ENCODE results near the gene MAST4.

MAST4 gene

GRCh38 chr5:67042176-67043003 lies 446.2 kb downstream of the MAST4 start:
- no peak for DNase-seq (ENCODE audit: low read depth, low spot score)

- no peak for DNase-seq (ENCODE audit: low read depth, low spot score)
Observed at GRCh38 chr5:67043796-67044511, 447.8 kb downstream of the MAST4 start.

GRCh38 chr5:67045816-67046740 lies 449.9 kb downstream of the MAST4 start:
- no peak for DNase-seq (ENCODE audit: low read depth, low spot score)

GRCh38 chr5:67047160-67047559 lies 451.0 kb downstream of the MAST4 start:
- DNase-seq (ENCODE audit: low read depth, low spot score): no peak

GRCh38 chr5:67047616-67048015 lies 451.4 kb downstream of the MAST4 start:
- DNase-seq (ENCODE audit: low read depth, low spot score): no peak

- no peak for DNase-seq (ENCODE audit: low read depth, low spot score)
Observed at GRCh38 chr5:67050125-67050524, 453.9 kb downstream of the MAST4 start.

- DNase-seq (ENCODE audit: low read depth, low spot score): no peak
Observed at GRCh38 chr5:67050635-67051034, 454.4 kb downstream of the MAST4 start.

GRCh38 chr5:67051164-67051563 lies 455.0 kb downstream of the MAST4 start:
- DNase-seq (ENCODE audit: low read depth, low spot score): no peak

- DNase-seq (ENCODE audit: low read depth, low spot score): no peak
Observed at GRCh38 chr5:67052034-67052433, 455.8 kb downstream of the MAST4 start.

- DNase-seq (ENCODE audit: low read depth, low spot score): no peak
Observed at GRCh38 chr5:67053229-67053628, 457.0 kb downstream of the MAST4 start.

- no peak for DNase-seq (ENCODE audit: low read depth, low spot score)
Observed at GRCh38 chr5:67058998-67059743, 463.0 kb downstream of the MAST4 start.

GRCh38 chr5:67059744-67060490 lies 463.7 kb downstream of the MAST4 start:
- DNase-seq (ENCODE audit: low read depth, low spot score): no peak

- DNase-seq (ENCODE audit: low read depth, low spot score): no peak
Observed at GRCh38 chr5:67061511-67061910, 465.3 kb downstream of the MAST4 start.

GRCh38 chr5:67063055-67063454 lies 466.9 kb downstream of the MAST4 start:
- DNase-seq (ENCODE audit: low read depth, low spot score): no peak

GRCh38 chr5:67063791-67064190 lies 467.6 kb downstream of the MAST4 start:
- DNase-seq (ENCODE audit: low read depth, low spot score): no peak

GRCh38 chr5:67065237-67065636 lies 469.0 kb downstream of the MAST4 start:
- no peak for DNase-seq (ENCODE audit: low read depth, low spot score)

- no peak for DNase-seq (ENCODE audit: low read depth, low spot score)
Observed at GRCh38 chr5:67065696-67066095, 469.5 kb downstream of the MAST4 start.

GRCh38 chr5:67066815-67067214 lies 470.6 kb downstream of the MAST4 start:
- DNase-seq (ENCODE audit: low read depth, low spot score): no peak

GRCh38 chr5:67073045-67073680 lies 477.0 kb downstream of the MAST4 start:
- DNase-seq (ENCODE audit: low read depth, low spot score): no peak

GRCh38 chr5:67077296-67077695 lies 481.1 kb downstream of the MAST4 start:
- DNase-seq (ENCODE audit: low read depth, low spot score): no peak
